ENCODE results near the gene PTPRS.

- TF ChIP-seq CTCF (IDR thresholded peaks at IDR 0.05) (no peak), POLR2A (IDR thresholded peaks at IDR 0.05) (no peak)
These were observed 5.3 kb upstream of the PTPRS start for GRCh38 chr19:5345895-5346386.

Data from lower leg skin (tissue), 3 donors.